ENCODE measurements around the gene RHOBTB3.
"Not testable (repeated sequence)": the region's sequence is repeated elsewhere in the genome, so short reads cannot be mapped to it uniquely, and the experiment has no call there.

Gene RHOBTB3

GRCh38 chr5:95822542-95823181, 91.5 kb downstream of the RHOBTB3 start, which contains the start of gene GLRX:
TSS of gene GLRX (minus strand) at chr5:95822726. CDS start at chr5:95822662, 64 bp downstream.
- peak; percentile 82 for DNase-seq

DNA sequence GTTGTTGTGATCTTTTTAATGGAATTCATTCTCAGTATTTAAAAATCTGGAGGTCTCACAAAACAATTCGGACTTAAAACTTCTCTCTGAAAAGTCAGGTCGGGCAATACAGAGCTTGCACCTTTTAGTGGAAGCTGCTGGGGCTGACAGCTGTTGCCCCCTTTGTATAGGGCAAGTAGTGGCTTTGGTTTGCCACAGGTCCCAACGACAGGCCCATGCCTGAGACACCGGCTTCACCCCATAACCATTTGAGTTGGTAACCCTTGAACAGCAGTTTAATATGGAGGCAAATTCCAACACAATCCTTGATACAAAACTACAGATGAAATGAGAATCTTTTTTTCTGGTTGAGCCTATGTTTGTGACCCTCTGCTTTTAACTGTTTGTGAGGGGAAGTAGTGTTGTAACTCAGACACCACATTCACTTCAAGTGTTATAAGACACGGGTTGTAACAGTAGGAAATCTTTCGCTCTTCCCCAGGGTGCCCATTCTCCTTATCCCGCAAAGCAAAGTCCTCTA, 92.1 kb downstream of the RHOBTB3 start:
- peak; percentile 23 for DNase-seq

DNA sequence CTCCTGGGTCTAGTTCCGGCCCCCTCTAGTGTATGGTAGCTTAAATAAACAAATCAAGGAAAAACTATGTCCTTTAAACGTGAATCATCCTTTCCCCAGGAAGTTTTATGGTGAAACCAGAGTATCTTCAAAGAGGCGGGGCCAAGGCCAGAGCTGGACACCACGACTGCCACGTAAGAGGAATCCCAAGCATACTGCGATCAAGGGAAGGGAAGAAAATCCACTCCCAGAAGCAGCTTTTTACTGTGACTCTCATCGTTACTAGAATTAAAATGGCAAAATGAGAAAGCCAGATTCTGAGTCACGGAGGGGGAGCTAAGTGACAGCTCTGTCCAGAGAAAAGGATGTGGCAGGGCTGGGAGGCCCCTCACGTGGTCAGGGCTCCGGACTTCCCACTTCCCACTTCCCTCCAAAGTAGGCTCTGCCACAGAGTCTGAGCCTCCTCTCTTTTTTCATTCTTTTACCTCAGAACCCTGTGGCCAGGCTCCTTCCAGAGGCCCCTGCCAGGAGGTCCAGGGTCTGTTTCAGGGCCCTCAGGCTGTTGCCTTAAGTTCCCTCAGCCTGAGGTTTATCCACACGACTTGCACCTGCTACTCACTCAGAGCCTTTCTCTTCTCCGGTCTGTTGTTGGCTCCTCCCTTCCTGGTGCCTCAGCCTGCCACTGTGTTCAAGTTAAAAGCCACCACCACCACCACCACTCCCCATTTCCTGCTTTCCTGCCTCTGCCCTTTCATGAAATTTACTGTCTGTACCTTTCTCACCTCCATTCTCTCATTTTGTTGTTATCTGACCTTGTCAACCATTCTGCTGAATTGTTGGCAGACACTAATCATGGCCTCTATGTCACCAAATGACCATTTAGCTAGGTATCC, 92.8 kb downstream of the RHOBTB3 start:
- peak; percentile 86 for DNase-seq

DNA sequence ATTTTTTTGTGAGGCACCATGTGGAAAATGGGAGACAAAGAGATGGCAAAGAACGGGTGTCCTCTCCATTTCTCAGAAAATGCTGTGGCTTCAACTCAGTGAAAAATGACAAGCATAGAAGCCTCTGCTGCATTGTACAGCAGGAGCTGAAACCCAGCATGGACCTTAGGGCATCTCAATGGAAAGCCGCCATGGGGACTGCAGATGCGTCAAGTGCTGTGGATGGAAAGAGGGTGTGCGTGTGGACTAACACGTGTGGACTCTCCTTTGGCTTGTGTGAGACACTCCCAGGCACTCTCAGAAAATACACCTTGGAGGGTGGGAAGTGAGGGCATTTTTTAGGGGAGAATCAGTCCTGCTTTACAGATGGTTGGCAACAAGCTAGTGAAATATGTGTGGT, 93.6 kb downstream of the RHOBTB3 start:
- DNase-seq: no peak

DNA sequence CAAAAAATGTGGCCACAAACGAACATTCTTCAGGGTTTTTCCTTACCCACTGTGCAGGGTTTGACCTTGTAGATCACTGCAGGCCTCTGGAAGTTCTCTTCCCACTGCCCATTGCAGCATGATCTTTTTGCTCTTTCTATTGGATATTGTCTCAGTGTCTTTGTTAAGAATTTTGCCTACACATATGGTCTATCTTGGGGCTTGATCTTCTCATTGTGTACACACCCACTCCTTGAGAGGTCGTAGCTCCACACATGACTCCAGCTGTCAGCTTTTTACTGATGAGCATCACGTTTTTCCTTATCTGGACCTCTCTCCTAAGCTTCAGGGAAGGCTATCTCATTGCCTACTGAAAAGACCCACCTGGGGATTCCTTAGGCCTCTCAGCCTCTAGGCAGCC, 94.4 kb downstream of the RHOBTB3 start:
- DNase-seq: no peak

GRCh38 chr5:95826949-95827891, 96.1 kb downstream of the RHOBTB3 start:
- DNase-seq: no peak

GRCh38 chr5:95827892-95828246, 96.7 kb downstream of the RHOBTB3 start:
- no peak for DNase-seq

GRCh38 chr5:95830226-95830625, 99.1 kb downstream of the RHOBTB3 start:
- DNase-seq: no peak

- no peak for DNase-seq
These were observed 101.5 kb downstream of the RHOBTB3 start for GRCh38 chr5:95832664-95833063.

DNA sequence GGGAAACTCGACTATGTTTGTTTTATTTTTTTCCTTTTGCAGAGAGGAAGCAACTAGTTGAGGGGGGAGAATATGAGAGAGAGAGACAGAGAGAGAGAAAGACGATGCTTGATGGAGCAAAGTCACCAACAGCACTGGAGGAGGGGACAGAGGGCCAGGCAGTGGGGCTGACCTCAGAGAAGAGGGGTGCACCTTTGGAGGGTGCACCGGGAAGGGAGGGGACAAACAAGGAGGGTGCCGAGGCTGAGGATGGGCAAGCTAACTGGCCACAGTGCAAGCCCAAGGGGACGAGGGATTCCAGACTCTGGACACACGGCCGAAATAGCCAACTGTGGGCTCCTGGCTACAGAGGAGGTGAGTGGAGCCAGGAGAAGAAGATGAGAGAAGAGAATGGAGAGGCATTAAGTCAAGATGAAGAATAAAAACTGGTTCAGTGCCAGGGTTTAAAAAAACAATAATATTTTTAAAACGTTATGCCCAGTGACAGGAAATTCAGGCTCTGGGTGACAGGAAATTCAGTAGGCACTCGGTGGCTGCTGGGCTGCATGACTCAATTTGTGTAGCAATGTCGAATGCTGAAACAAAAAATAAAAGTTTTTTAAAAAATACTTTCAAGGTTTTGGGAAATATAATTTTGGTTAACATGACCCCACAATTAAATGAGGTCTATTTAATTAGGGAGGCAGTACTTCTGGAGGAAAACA, 104.7 kb downstream of the RHOBTB3 start:
- peak; percentile 52 for DNase-seq

- peak; percentile 50 for DNase-seq
These were observed 105.4 kb downstream of the RHOBTB3 start for GRCh38 chr5:95836544-95836943.

- DNase-seq: not testable (repeated sequence)
These were observed 105.8 kb downstream of the RHOBTB3 start for GRCh38 chr5:95836971-95837370.

DNA sequence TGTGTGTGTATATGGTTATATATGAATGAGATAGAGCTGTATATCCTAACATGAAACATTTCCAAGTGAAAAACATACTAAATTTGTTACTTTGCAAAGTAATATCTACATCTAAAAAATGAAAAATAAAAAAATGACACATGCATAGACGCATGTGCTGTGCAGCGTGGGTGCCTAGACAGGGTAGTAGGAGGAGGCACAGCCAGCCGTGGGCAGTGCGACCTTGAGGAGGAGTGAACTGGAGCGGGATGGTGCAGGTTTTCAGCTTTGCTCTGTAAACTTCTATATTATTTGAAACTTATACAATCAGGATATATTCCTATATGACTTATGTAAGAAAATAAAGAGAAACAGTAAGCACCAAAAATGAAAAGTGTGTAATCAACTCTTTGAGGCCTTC, 106.4 kb downstream of the RHOBTB3 start:
- DNase-seq: no peak

- DNase-seq: no peak
These were observed 106.9 kb downstream of the RHOBTB3 start for GRCh38 chr5:95838001-95838520.

DNA sequence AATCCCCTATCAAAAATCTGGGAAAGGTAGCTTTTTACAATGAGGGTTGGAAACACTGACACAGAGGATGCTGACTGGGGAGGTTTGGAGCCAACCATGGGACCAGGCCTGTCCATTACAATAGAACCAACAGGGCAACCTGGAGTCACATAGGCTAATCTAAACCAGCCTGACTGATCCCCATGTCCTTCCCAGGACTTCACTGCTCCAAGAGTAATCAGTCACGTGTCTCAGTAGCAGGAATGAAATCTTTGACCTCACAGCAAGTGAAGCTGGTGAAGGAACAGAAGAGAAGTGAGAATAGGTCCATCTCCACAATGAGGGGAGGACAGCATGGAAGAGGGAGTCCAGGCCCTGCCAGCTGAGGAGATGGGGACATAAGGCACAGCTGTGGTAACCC, 107.4 kb downstream of the RHOBTB3 start:
- DNase-seq: no peak

GRCh38 chr5:95839658-95840057, 108.5 kb downstream of the RHOBTB3 start:
- no peak for DNase-seq

DNA sequence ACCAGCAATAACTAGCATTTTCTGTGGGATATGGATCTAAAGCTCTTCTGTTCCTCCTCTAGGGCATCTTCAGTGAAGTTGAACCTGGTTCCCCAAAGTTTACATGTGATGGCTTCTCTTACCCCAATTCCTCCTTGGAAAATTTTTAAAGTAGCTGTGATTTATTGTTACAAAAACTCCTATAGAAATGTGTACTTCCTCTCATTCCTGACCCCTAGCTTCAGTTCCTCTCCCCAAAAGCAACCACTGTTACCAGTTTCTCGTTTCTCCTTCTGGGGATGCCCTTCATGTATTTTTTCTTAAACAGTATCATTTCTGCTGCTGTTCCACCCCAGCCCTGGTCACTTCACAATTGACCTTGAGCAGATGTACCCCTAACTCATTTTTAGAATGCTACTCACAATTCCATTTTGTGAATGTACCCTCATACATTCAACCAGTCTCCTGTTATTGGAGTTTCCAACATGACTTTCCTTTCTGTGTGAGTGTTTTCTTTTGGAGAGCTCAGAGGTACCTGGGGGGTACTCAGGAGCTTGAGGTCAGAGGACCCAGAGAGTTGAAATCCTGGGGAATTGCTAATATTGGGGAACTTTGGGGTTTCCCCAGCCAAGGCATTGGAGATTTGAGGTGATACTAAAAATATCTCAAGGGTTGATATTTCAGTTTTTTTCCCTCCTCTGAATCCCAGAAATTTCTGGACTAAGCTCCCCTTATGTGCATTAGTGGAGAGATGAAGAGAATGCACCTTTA, 110.0 kb downstream of the RHOBTB3 start:
- DNase-seq: no peak

- DNase-seq: no peak
These were observed 111.0 kb downstream of the RHOBTB3 start for GRCh38 chr5:95841914-95842812.

DNA sequence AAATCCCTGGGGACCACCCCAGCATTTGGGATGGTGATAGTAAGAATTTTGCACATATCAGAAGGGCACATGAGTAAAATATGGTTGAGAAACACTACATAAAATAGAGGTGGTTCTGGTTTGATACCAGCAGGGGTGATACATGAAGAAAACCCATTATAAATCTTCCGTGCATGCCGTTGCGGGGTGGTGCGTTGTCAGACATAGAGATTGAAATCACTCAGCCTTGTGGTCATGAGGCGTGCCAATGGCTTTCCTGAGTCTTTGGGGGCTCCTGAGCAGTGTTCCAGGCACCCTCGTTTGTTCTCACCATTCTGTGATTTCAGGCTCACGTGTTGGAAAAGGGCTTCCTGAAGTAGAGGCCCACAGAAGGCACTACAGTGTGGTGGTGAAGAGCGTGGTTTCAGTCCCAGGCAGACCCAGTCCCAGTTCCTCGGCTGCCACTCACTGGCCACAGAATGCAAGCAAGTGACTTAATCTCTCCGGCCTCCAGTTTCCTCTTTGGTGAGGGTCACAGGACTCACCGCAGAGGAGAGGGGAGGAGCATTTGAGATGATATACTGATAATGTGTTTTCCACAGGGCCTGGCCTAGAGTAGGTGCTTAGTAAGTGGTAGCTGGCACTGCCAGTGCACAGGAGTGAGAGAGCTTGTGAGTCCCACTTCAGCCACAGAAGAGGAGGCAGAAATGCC, 111.9 kb downstream of the RHOBTB3 start:
- peak; percentile 93 for DNase-seq

Data from activated CD4-positive, alpha-beta T cell treated with anti-CD3 and anti-CD28 coated beads, Interleukin-10, Interleukin-2, amounts not matched to agents 100 ng/mL and 50 ng/mL, durations not matched to agents 16 hours and 8 hours (primary cell).